ENCODE measurements around the gene PCDH9. TPM values are rescaled to one million over a fixed set of nuclear protein-coding genes. Genes with fewer than 3 reads are reported as not detected.

PCDH9 gene
- total RNA-seq, 1 donor from 2014 or later = 29.7 TPM

DNA sequence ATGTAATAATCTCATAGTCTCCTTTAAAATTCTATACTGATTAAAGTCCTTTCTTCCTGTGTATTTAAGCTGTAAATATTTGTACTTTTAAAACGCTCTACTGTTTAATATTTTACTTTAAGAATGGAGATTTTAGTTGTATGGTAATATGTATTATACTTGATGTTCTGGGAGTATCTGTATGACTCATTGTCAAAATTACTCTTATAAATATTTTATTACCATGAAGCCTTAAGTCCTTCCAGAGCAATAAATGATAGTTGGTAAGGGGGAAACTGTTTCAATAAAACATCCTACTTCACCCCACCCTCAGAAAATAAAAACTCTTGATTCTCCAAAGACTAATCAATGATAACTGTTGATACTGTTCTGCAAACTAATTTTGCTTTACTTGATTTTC, 6.4 kb downstream of the PCDH9 start:
- peak overlapping the region; percentile 34 for H3K27ac Mint-ChIP-seq
- TF ChIP-seq, protein P1, sequence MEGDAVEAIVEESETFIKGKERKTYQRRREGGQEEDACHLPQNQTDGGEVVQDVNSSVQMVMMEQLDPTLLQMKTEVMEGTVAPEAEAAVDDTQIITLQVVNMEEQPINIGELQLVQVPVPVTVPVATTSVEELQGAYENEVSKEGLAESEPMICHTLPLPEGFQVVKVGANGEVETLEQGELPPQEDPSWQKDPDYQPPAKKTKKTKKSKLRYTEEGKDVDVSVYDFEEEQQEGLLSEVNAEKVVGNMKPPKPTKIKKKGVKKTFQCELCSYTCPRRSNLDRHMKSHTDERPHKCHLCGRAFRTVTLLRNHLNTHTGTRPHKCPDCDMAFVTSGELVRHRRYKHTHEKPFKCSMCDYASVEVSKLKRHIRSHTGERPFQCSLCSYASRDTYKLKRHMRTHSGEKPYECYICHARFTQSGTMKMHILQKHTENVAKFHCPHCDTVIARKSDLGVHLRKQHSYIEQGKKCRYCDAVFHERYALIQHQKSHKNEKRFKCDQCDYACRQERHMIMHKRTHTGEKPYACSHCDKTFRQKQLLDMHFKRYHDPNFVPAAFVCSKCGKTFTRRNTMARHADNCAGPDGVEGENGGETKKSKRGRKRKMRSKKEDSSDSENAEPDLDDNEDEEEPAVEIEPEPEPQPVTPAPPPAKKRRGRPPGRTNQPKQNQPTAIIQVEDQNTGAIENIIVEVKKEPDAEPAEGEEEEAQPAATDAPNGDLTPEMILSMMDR (IDR thresholded peaks at IDR 0.05; ENCODE audit: unreplicated experiment) = no peak
- no peak for DNase-seq (ENCODE audit: low spot score in 2 of 2, unreplicated experiment in 2 of 2)
- no peaks in the 10 kb centered on the region for H3K9me3 Mint-ChIP-seq
- peaks cover 3% of the 10 kb centered on the region for H3K27me3 Mint-ChIP-seq (ENCODE audit: low read depth)
- H3K4me1 Mint-ChIP-seq = peaks cover 31% of the 10 kb centered on the region
- H3K4me3 Mint-ChIP-seq = peak overlapping the region; percentile 62
- peaks cover 8% of the 10 kb centered on the region for H3K36me3 Mint-ChIP-seq

GRCh38 chr13:67223024-67223423, 7.1 kb downstream of the PCDH9 start:
- Mint-ChIP-seq H3K27ac (no peak overlapping the region), H3K4me1 (peaks cover 32% of the 10 kb centered on the region), H3K36me3 (peaks cover 8% of the 10 kb centered on the region), H3K27me3 (ENCODE audit: low read depth) (peaks cover 3% of the 10 kb centered on the region), H3K4me3 (peak overlapping the region; percentile 37), H3K9me3 (no peaks in the 10 kb centered on the region)
- TF ChIP-seq, protein P1 (IDR thresholded peaks at IDR 0.05; ENCODE audit: unreplicated experiment) = no peak
- DNase-seq (ENCODE audit: low spot score in 2 of 2, unreplicated experiment in 2 of 2) = no peak

DNA sequence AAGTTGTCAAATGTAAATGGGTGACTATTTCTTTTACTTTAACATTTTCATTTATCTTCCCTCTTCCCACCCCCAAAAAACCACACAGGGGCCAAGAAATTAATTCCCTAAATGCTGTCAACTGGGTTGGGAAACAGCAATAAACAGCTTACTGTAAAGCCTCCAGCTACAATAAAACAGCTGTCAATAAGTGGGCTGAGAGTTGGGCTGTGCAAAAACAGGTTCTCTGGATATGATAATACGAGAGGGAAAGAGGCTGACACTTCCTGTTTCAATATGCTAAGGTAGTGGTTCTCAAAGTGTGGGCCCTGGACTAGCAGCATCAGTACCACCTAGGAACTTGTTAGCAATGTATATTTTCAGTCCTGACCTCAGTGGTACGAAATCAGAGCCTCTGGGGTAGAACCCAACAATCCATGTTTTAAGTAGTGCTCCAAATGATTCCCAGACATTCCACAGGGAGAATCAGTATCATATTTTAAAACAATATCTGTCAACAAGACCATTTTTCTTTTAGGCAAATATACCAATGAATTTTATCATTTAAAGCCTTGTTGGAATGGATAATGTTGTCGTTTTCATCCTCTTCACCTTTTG, 8.4 kb downstream of the PCDH9 start:
- H3K9me3 Mint-ChIP-seq = no peaks in the 10 kb centered on the region
- H3K27ac Mint-ChIP-seq = no peak overlapping the region
- peaks cover 33% of the 10 kb centered on the region for H3K4me1 Mint-ChIP-seq
- no peak overlapping the region for H3K4me3 Mint-ChIP-seq
- no peak for DNase-seq (ENCODE audit: low spot score in 2 of 2, unreplicated experiment in 2 of 2)
- peaks cover 3% of the 10 kb centered on the region for H3K27me3 Mint-ChIP-seq (ENCODE audit: low read depth)
- peaks cover 8% of the 10 kb centered on the region for H3K36me3 Mint-ChIP-seq
- TF ChIP-seq, protein P1 (IDR thresholded peaks at IDR 0.05; ENCODE audit: unreplicated experiment) = no peak

GRCh38 chr13:67219113-67219512, 11.0 kb downstream of the PCDH9 start:
- Mint-ChIP-seq H3K27me3 (ENCODE audit: low read depth) (no peaks in the 10 kb centered on the region), H3K36me3 (peaks cover 5% of the 10 kb centered on the region), H3K9me3 (peaks cover 5% of the 10 kb centered on the region), H3K4me1 (peaks cover 16% of the 10 kb centered on the region), H3K27ac (no peak overlapping the region), H3K4me3 (no peak overlapping the region)
- TF ChIP-seq, protein P1 (IDR thresholded peaks at IDR 0.05; ENCODE audit: unreplicated experiment) = no peak
- DNase-seq (ENCODE audit: low spot score in 2 of 2, unreplicated experiment in 2 of 2) = no peak

DNA sequence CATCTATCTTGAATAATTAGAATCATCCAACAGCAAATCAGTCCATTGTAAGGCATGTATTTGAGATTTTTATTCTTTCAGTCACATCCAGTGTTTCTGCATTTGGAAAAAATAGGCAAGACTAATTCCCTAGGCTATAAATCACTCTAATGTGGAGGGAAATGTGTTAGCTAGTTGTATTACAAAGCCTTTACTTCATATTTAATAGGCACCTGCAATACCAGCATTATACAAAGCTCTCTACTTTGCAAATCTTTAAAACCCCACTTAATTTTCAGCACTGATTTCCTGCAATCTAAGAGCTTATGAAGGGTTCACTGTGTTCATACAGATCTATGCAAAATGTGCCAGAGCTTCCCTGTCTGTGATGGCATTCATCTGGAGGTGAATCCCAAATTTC, 12.3 kb downstream of the PCDH9 start:
- H3K4me3 Mint-ChIP-seq = no peak overlapping the region
- peaks cover 7% of the 10 kb centered on the region for H3K36me3 Mint-ChIP-seq
- peaks cover 5% of the 10 kb centered on the region for H3K9me3 Mint-ChIP-seq
- TF ChIP-seq, protein P1 (IDR thresholded peaks at IDR 0.05; ENCODE audit: unreplicated experiment) = no peak
- H3K27ac Mint-ChIP-seq = no peak overlapping the region
- DNase-seq (ENCODE audit: low spot score in 2 of 2, unreplicated experiment in 2 of 2) = no peak
- H3K27me3 Mint-ChIP-seq (ENCODE audit: low read depth) = no peaks in the 10 kb centered on the region
- H3K4me1 Mint-ChIP-seq = peaks cover 6% of the 10 kb centered on the region

- no peak for DNase-seq (ENCODE audit: low spot score in 2 of 2, unreplicated experiment in 2 of 2)
- H3K4me1 Mint-ChIP-seq = peaks cover 2% of the 10 kb centered on the region
- H3K27me3 Mint-ChIP-seq (ENCODE audit: low read depth) = no peaks in the 10 kb centered on the region
- peaks cover 10% of the 10 kb centered on the region for H3K36me3 Mint-ChIP-seq
- no peak overlapping the region for H3K27ac Mint-ChIP-seq
- TF ChIP-seq, protein P1 (IDR thresholded peaks at IDR 0.05; ENCODE audit: unreplicated experiment) = no peak
- H3K4me3 Mint-ChIP-seq = no peak overlapping the region
- H3K9me3 Mint-ChIP-seq = peaks cover 8% of the 10 kb centered on the region
Observed at GRCh38 chr13:67216864-67217263, 13.3 kb downstream of the PCDH9 start.
